ENCODE results near the gene PAXIP1. TPM values are rescaled to one million over a fixed set of nuclear protein-coding genes. Genes with fewer than 3 reads are reported as not detected.

PAXIP1 gene
- total RNA-seq, 4 donors from 2014 or later, result 6.5 to 9.0 (median 7.7) TPM

DNA sequence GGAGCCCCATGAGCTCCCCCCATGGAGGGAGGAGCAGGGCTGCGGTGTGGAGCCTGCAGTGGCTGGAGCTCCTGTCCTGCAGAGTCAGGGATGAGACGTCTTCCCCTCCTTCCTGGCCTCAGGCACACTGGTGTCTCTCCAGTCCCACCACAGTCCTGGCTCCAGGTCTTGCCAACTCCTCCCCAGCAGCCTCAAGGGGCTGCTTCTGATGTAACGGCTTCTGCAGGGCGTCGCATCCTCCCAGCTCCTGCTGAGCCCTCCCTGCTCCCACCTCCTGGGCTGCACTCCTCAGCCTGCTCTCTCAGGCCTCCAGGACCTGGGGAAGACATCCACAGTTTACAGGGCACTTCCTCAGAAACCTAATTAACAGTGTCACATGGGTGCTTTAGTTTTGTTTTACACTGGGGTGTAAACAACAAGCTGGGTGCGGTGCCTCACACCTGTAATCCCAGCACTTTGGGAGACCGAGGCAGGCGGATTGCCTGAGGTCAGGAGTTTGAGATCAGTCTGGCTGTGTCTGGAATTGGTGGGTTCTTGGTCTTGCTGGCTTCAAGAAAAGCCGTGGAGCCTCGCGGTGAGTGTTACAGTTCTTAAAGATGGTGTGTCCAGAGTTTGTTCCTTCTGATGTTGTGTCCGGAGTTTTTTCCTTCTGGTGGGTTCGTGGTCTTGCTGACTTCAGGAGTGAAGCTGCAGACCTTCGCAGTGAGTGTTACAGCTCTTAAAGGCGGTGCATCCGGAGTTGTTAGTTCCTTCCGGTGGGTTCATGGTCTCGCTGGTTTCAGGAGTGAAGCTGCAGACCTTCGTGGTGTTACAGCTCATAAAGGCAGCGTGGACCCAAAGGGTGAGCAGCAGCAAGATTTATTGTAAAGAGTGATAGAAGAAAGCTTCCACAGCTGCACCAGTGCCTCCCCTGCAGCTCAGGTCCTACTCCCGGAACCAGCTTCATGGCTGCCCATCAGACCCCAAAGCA is 95.0 kb downstream of the PAXIP1 start:
- TF ChIP-seq POLR2A (IDR thresholded peaks at IDR 0.05) (no peak), CTCF (IDR thresholded peaks at IDR 0.05 in 4 of 5, conservative IDR thresholded peaks at IDR 0.05 in 1 of 5) (no peak)
- H3K4me1 ChIP-seq, result no peaks in the 10 kb centered on the region
- H3K27me3 ChIP-seq, result peaks cover 0 to 2% (median 0%) of the 10 kb centered on the region in 3 donors
- in situ Hi-C loops (cut with MboI; ENCODE audit: low sequenced_read_pairs in 4 of 4) (loop anchor here in 1 of 4 donors (25.0 kb wide), 1 partner anchor 279 kb away; no protein-coding TSS in a partner anchor), intact Hi-C loops (cut with DNase I; ENCODE audit: low total_unique reads) (no loop called here)
- DNase-seq (no peak), ATAC-seq (no peak)
- H3K27ac ChIP-seq, result no peak overlapping the region
- no peak overlapping the region for H3K4me3 ChIP-seq
- no peaks in the 10 kb centered on the region for H3K36me3 ChIP-seq
- H3K9me3 ChIP-seq, result no peaks in the 10 kb centered on the region

GRCh38 chr7:154906736-154907355 is 96.1 kb downstream of the PAXIP1 start:
- DNase-seq (no peak), ATAC-seq (no peak)
- no peak for TF ChIP-seq POLR2A (IDR thresholded peaks at IDR 0.05)
- TF ChIP-seq CTCF (IDR thresholded peaks at IDR 0.05 in 4 of 5, conservative IDR thresholded peaks at IDR 0.05 in 1 of 5), result no peak
- Histone ChIP-seq H3K27me3 (peaks cover 0 to 2% (median 0%) of the 10 kb centered on the region in 3 donors), H3K36me3 (no peaks in the 10 kb centered on the region), H3K9me3 (no peaks in the 10 kb centered on the region), H3K4me1 (no peaks in the 10 kb centered on the region), H3K27ac (no peak overlapping the region), H3K4me3 (no peak overlapping the region)
- in situ Hi-C loops (cut with MboI; ENCODE audit: low sequenced_read_pairs in 4 of 4), result loop anchor here in 1 of 4 donors (25.0 kb wide), 1 partner anchor 280 kb away; no protein-coding TSS in a partner anchor
- intact Hi-C loops (cut with DNase I; ENCODE audit: low total_unique reads), result no loop called here

DNA sequence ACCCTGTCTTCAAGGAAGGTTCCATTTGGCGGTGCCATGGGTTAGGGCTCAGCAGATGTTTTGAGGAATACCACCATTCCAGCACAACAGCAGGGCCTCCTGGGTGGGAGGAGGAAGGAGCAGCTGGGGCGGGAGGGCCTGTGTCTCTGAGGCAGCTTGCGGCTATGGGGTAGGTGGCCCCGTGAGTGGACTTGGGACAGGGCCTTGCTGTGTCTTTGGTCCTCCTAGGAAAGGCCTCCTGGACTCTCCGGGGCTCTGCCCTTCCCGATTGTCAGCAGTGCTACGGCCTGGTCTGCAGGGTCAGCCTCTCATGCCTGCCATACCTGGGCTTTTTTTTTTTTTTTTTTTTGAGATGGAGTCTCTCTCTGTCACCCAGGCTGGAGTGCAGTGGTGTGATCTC is 96.7 kb downstream of the PAXIP1 start:
- no peak for TF ChIP-seq POLR2A (IDR thresholded peaks at IDR 0.05)
- DNase-seq (no peak), ATAC-seq (no peak)
- intact Hi-C loops (cut with DNase I; ENCODE audit: low total_unique reads) (no loop called here), in situ Hi-C loops (cut with MboI; ENCODE audit: low sequenced_read_pairs in 4 of 4) (loop anchor here in 1 of 4 donors (25.0 kb wide), 1 partner anchor 281 kb away; no protein-coding TSS in a partner anchor)
- H3K36me3 ChIP-seq, result no peaks in the 10 kb centered on the region
- H3K4me3 ChIP-seq, result no peak overlapping the region
- no peaks in the 10 kb centered on the region for H3K9me3 ChIP-seq
- no peaks in the 10 kb centered on the region for H3K4me1 ChIP-seq
- H3K27me3 ChIP-seq, result peaks cover 0 to 2% (median 0%) of the 10 kb centered on the region in 3 donors
- H3K27ac ChIP-seq, result no peak overlapping the region

DNA sequence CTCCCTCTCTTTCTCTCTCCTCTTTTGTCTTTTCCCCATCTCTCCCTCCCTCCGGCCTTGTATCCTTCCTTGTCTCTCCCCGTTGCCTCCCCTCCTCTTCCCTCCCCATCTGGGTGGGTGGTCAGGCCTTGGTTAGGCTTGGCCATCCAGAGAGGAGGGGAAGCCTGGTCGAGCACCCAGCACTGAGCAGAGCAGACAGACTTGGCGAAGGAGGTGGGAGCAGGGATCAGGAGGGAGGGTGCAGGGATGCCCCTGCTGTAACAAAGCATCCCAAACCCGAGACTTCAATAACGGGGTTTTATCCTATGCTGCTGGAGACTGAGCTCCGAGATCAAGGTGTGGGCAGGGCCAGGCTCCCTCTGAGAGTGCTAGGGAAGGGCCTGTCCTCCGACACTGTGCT is 97.3 kb downstream of the PAXIP1 start:
- H3K27me3 ChIP-seq, result peaks cover 0 to 2% (median 0%) of the 10 kb centered on the region in 3 donors
- ATAC-seq, result no peak
- in situ Hi-C loops (cut with MboI; ENCODE audit: low sequenced_read_pairs in 4 of 4), result loop anchor here in 1 of 4 donors (25.0 kb wide), 1 partner anchor 282 kb away; no protein-coding TSS in a partner anchor

More for the DNA sequence above, 97.3 kb downstream of the PAXIP1 start:
- Histone ChIP-seq H3K36me3 (no peaks in the 10 kb centered on the region), H3K4me1 (no peaks in the 10 kb centered on the region), H3K4me3 (no peak overlapping the region), H3K27ac (no peak overlapping the region), H3K9me3 (no peaks in the 10 kb centered on the region)
- intact Hi-C loops (cut with DNase I; ENCODE audit: low total_unique reads), result no loop called here
- DNase-seq, result no peak
- TF ChIP-seq POLR2A (IDR thresholded peaks at IDR 0.05) (no peak), CTCF (IDR thresholded peaks at IDR 0.05 in 4 of 5, conservative IDR thresholded peaks at IDR 0.05 in 1 of 5) (no peak)
